Natural killer cell treated with Interleukin-12 subunit alpha and Interleukin-12 subunit beta and Interleukin-15 and Interleukin-18, amount 100 ng/mL, for 72 hours (primary cell): ENCODE results near the gene MVK. TPM values are rescaled to one million over a fixed set of nuclear protein-coding genes. Genes with fewer than 3 reads are reported as not detected.

Experiments
- ATAC-seq, 2 donors: fragments of 150-1000 bp; cut with Tn5 transposase in 1 of 2; sonication (Bioruptor Pico), chemical (Tn5 transposase) in 1 of 2; 2 replicates each; pipeline ENCODE4 v1.10.0; 2021
- DNase-seq: peaks from one replicate; pipeline ENCODE4 v3.0.0; 2022; ENCODE audit warnings: low spot score
- H3K27ac Mint-ChIP-seq, 2 donors: 1 replicate in 1 of 2; 2 replicates in 1 of 2; pipeline ENCODE4 v1.8.0; 2022; ENCODE audit warnings: mixed read lengths in 2 of 2, mild to moderate bottlenecking in 1 of 2, moderate library complexity in 1 of 2
- H3K27me3 Mint-ChIP-seq, 2 donors: 1 replicate in 1 of 2; 2 replicates in 1 of 2; pipeline ENCODE4 v1.8.0; 2022; ENCODE audit warnings: mixed read lengths in 2 of 2
- H3K36me3 Mint-ChIP-seq: one replicate; pipeline ENCODE4 v1.8.0; 2022; ENCODE audit warnings: mixed read lengths
- H3K4me1 Mint-ChIP-seq, 2 donors: 1 replicate in 1 of 2; 2 replicates in 1 of 2; pipeline ENCODE4 v1.8.0; 2022; ENCODE audit warnings: low read depth in 2 of 2, mixed read lengths in 2 of 2, mild to moderate bottlenecking in 1 of 2
- H3K4me3 Mint-ChIP-seq: one replicate; pipeline ENCODE4 v1.8.0; 2022; ENCODE audit warnings: mixed read lengths
- H3K9me3 Mint-ChIP-seq: 2 replicates; pipeline ENCODE4 v1.8.0; 2022; ENCODE audit warnings: mixed read lengths
- total RNA-seq, 2 donors: library from RNA; stranded (reverse); gene quantifications; one replicate each; pipeline ENCODE4 v1.2.3, GENCODE V29; 2022

Gene MVK
- total RNA-seq, 2 donors from 2014 or later = 23.1 to 27.5 TPM

DNA sequence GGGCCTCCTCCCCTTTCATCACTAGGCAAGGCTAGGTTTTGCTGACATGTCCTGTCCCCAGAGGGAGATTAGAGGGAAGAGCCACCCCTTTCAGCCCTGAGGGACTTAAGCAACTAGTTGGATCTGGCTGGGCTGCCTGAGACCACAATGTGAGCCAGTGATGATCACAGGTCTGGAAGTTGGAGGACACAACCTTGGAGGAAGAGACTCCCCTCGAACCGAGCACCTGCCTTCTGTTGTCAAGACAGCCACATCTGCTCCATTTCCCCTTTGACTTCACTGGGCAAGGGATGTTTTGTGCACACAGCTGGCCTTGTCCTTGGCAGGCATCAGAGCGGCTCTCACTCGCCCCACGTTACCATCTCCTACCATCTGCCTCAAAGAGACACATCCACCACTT is 31.4 kb downstream of the MVK start:
- Mint-ChIP-seq H3K4me1 (peaks cover 0 to 8% of the 10 kb centered on the region in 2 donors), H3K27ac (no peak overlapping the region), H3K36me3 (no peaks in the 10 kb centered on the region), H3K27me3 (peaks cover 0 to 11% of the 10 kb centered on the region in 2 donors), H3K9me3 (no peaks in the 10 kb centered on the region), H3K4me3 (no peak overlapping the region)
- no peak for DNase-seq
- no peak for ATAC-seq

DNA sequence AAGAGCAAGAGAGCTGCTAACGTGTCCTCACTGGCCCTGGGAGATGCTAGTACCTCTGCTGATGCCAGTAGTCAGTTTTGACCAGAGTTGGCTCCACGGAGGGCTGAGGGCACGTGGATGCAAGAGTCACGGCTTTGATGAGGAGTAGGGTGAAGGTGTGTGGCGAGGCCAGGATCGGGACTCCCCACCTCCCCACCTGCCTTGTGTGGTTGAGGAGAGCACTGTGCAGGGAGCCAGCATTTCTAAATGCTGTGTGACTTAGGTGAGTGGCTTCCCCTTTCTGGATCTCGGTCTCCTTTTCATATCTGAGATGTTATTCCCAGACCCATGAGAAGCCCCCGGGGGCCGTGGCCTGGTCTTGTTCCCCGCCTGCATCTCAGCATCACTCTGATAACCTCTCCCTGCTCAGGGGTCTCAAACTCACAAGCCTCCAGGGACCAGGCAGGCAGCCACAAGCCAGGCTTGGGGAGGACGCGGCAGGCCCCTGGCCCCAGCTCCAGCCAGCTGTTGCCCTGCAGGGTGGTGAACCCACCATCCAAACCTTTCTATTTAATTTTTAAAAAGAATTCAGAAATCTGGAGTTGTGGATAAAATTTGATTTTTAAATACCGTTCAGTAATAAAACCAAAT is 32.1 kb downstream of the MVK start:
- Mint-ChIP-seq H3K36me3 (no peaks in the 10 kb centered on the region), H3K27me3 (peaks cover 0 to 11% of the 10 kb centered on the region in 2 donors), H3K9me3 (no peaks in the 10 kb centered on the region), H3K4me3 (no peak overlapping the region), H3K27ac (no peak overlapping the region), H3K4me1 (peaks cover 0 to 8% of the 10 kb centered on the region in 2 donors)
- DNase-seq = no peak
- no peak for ATAC-seq

DNA sequence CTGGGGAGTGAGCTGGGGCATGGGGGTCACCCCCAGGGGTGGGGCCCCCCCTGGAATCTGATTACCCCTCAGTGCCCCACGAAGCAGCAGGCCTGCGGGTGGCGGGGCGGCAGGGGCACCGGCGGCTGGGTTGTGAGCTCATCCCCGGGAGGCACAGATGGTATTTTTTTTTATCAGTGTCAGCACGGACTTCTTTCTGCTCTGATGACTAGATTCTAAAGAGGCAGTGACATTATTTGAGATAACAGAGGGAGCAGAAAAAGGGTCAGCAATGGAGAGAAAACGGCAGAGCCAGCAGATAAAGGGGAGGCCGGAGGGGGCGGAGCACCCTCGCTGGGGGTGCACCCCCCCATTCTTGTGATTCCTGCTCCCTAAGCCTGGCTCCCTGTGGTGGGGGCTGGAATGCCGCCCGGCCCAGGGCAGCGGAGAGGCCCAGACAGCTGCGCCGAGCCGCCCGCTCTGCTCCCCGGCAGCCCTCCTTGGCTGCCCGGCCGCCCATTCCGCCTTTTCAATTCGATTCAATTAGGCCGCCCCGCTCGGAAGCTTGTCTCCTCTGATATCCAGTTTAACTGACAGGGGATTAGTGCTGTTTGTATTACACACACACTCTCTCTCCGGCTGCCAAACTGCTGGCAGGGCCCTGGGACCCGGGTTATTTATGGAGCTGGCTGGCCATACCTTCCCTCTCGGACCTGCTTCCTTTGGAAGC is 32.9 kb downstream of the MVK start:
- no peak for DNase-seq
- Mint-ChIP-seq H3K27me3 (peaks cover 0 to 11% of the 10 kb centered on the region in 2 donors), H3K27ac (no peak overlapping the region), H3K4me1 (peaks cover 0 to 8% of the 10 kb centered on the region in 2 donors), H3K36me3 (no peaks in the 10 kb centered on the region), H3K9me3 (no peaks in the 10 kb centered on the region), H3K4me3 (no peak overlapping the region)
- ATAC-seq = no peak

DNA sequence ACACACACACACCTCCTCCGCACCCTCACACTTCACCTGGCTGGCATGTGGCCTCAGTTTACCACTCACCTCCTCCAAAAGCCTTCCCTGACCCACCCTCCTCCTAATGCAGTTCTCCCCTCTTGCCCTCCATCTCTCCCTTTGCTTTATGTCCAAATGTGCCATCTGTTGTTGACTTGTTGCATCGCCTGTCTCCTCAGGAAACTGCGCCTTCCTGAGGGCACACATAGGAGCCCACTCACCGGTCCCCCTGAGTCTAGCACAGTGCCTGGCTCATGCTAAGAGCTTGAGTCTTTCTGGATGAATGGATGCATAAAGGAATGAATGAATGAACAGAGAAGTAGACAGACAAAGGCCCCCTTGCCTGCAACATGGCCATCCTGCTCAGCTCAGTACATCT is 34.0 kb downstream of the MVK start:
- Mint-ChIP-seq H3K27me3 (peaks cover 0 to 11% of the 10 kb centered on the region in 2 donors), H3K36me3 (no peaks in the 10 kb centered on the region), H3K4me3 (no peak overlapping the region), H3K9me3 (no peaks in the 10 kb centered on the region), H3K27ac (no peak overlapping the region), H3K4me1 (peaks cover 0 to 8% of the 10 kb centered on the region in 2 donors)
- no peak for DNase-seq
- no peak for ATAC-seq

DNA sequence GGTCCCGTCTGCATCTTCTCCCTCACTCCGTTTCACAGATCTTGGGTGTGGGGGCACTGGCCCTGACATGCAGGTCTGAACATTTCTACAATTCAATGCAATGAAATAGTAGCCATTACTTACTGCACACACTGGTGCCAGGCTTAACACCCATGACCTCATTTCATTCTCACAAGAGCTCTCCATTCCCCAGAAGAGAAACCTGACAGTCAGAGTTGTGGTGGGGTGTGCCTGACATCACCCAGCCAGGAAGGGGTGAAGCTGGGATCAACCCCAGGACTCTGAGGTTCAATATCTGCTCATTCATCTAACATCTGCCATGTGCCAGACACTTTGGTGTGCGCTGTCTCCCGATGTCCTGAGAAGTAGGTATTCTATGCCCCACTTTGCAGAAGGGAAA is 34.7 kb downstream of the MVK start:
- peaks cover 0 to 8% of the 10 kb centered on the region in 2 donors for H3K4me1 Mint-ChIP-seq
- no peaks in the 10 kb centered on the region for H3K9me3 Mint-ChIP-seq
- peaks cover 0 to 11% of the 10 kb centered on the region in 2 donors for H3K27me3 Mint-ChIP-seq
- no peak for DNase-seq
- no peak overlapping the region for H3K27ac Mint-ChIP-seq
- ATAC-seq = no peak
- no peak overlapping the region for H3K4me3 Mint-ChIP-seq
- no peaks in the 10 kb centered on the region for H3K36me3 Mint-ChIP-seq

DNA sequence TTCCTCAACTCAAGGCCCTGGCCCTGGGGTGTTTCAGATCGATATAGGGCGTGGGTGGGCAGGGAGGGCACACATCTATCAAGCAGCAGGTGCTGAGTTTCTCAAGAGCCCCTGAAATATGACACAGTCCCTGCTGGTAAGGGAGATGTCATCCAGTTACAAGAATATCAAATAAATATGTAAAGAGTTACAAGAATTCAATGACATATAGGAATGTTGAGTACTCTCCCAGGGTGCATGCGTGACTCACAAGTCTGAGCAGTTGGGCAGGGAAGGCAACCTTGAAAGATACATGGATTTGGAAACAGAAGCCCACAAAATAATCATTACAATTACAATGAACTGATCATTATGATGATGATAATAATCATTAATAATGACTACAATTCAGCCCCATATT is 35.2 kb downstream of the MVK start:
- no peak overlapping the region for H3K27ac Mint-ChIP-seq
- no peaks in the 10 kb centered on the region for H3K9me3 Mint-ChIP-seq
- H3K36me3 Mint-ChIP-seq = no peaks in the 10 kb centered on the region
- DNase-seq (no peak), ATAC-seq (no peak)
- H3K4me1 Mint-ChIP-seq = peaks cover 0 to 8% of the 10 kb centered on the region in 2 donors
- H3K4me3 Mint-ChIP-seq = no peak overlapping the region
- peaks cover 0 to 11% of the 10 kb centered on the region in 2 donors for H3K27me3 Mint-ChIP-seq

DNA sequence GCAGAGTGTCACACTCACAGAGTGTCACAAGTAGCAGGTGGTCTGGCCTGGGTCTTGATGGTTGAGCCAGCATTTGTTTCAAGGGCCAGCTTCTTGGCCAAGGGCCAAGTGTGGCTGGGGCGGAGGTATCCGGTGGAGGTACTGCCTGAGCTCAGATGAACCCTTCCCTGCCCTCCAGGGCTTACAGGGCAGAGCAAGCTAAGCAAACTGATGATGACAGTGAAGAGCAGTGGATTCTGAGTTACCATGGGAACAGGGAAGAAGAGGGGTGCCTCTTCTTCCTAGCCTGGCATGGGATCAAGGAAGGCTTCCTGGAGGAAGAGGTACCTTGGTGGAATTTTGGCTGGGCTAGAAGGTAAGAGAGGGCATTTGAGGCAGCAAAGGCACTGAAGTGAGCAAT is 35.7 kb downstream of the MVK start:
- no peaks in the 10 kb centered on the region for H3K36me3 Mint-ChIP-seq
- no peak overlapping the region for H3K27ac Mint-ChIP-seq
- H3K9me3 Mint-ChIP-seq = no peaks in the 10 kb centered on the region
- peaks cover 0 to 4% of the 10 kb centered on the region in 2 donors for H3K4me1 Mint-ChIP-seq
- no peak overlapping the region for H3K4me3 Mint-ChIP-seq
- no peak for ATAC-seq
- DNase-seq = no peak
- H3K27me3 Mint-ChIP-seq = peaks cover 0 to 11% of the 10 kb centered on the region in 2 donors

DNA sequence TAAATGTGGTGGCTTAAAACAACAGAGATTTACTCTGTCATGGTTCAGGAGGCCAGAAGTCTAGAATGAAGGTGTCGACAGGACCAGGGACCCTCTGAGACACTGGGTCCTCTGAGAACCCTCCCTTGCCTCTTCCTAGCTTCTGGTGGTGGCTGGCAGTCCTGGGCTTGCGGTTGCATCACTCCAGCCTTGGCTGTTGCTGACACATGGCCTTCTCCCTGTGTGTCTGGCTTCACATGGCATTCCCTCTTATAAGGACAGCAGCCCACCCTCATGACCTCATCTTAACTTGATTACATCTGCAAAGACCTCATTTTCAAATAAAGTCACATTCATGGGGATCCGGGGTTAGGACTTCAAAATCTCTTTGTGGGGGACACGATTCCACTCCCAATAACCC is 36.9 kb downstream of the MVK start:
- H3K36me3 Mint-ChIP-seq = no peaks in the 10 kb centered on the region
- peaks cover 0 to 20% of the 10 kb centered on the region in 2 donors for H3K27me3 Mint-ChIP-seq
- no peak overlapping the region for H3K27ac Mint-ChIP-seq
- H3K4me3 Mint-ChIP-seq = no peak overlapping the region
- H3K9me3 Mint-ChIP-seq = no peaks in the 10 kb centered on the region
- ATAC-seq (no peak), DNase-seq (no peak)
- H3K4me1 Mint-ChIP-seq = peaks cover 0 to 3% of the 10 kb centered on the region in 2 donors

DNA sequence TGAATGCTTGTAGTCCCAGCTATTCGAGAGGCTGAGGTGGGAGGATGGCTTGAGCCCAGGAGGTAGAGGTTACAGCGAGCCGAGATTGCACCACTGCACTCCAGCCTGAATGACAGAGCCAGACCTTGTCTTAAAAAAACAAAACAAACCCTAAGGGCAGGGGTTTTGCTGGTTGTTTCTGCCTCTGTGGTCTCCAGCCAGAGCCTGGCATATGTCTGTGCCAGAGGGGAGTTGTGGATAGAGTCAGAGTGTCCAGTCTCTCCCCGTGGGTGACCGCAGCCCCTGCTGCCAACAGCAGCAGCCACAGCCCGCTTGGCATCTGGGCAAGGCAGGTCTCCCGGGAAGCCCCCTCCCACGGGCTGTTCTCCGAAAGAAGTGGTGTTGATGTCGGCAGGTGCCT is 37.6 kb downstream of the MVK start:
- H3K36me3 Mint-ChIP-seq = no peaks in the 10 kb centered on the region
- ATAC-seq = no peak
- H3K4me3 Mint-ChIP-seq = no peak overlapping the region
- H3K27ac Mint-ChIP-seq = no peak overlapping the region
- H3K27me3 Mint-ChIP-seq = peaks cover 0 to 23% of the 10 kb centered on the region in 2 donors
- H3K9me3 Mint-ChIP-seq = no peaks in the 10 kb centered on the region
- no peak for DNase-seq
- peaks cover 0 to 3% of the 10 kb centered on the region in 2 donors for H3K4me1 Mint-ChIP-seq

DNA sequence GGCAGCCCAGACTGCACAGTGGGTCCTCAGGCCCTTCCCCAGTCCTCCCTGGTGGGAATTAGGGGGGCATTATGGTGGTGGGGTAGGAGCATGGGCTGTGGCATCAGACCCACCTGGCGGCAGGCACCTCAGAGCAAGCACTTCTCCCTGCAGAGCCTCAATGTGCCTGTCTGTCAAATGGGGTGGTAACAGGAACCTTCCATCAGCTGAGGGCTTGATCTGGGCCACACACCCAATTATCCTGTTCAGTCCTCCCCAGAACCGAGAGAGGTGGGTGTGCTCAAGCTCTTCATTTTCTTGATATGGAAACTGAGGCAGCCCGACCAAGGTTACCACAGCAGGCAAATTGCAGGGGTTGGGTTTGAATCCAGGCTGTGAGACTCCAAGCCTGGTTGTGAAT is 38.4 kb downstream of the MVK start:
- ATAC-seq (no peak), DNase-seq (no peak)
- Mint-ChIP-seq H3K4me3 (no peak overlapping the region), H3K36me3 (no peaks in the 10 kb centered on the region), H3K27me3 (peaks cover 0 to 26% of the 10 kb centered on the region in 2 donors), H3K9me3 (no peaks in the 10 kb centered on the region), H3K27ac (no peak overlapping the region), H3K4me1 (peaks cover 0 to 3% of the 10 kb centered on the region in 2 donors)

DNA sequence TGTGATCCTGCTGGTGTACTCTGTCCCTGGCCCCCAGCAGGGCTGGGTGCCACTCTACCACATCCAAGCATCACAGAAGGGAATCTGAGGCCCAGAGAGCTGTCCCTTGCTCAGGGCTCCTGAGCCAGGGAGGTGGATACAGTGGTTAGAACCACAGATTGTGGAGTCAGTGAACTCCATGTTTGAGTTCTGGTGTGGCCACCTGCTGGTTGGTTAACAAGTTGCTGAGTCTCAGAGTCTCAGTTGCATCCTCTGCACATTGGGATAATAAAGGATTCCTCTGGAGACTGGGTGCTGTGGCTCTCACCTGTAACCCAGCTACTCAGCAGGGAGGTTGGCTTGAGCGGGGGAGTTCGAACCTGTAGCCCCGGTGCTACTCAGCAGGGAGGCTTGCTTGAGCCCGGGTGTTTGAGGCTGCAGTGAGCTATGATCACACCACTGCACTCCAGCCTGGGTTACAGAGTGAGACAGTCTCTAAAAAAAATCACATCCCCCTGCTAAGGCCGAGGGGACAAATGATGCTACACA is 39.4 kb downstream of the MVK start:
- Mint-ChIP-seq H3K27me3 (peaks cover 0 to 22% of the 10 kb centered on the region in 2 donors), H3K9me3 (no peaks in the 10 kb centered on the region), H3K4me3 (no peak overlapping the region), H3K27ac (no peak overlapping the region), H3K4me1 (peaks cover 0 to 2% of the 10 kb centered on the region in 2 donors), H3K36me3 (no peaks in the 10 kb centered on the region)
- ATAC-seq (no peak), DNase-seq (no peak)

DNA sequence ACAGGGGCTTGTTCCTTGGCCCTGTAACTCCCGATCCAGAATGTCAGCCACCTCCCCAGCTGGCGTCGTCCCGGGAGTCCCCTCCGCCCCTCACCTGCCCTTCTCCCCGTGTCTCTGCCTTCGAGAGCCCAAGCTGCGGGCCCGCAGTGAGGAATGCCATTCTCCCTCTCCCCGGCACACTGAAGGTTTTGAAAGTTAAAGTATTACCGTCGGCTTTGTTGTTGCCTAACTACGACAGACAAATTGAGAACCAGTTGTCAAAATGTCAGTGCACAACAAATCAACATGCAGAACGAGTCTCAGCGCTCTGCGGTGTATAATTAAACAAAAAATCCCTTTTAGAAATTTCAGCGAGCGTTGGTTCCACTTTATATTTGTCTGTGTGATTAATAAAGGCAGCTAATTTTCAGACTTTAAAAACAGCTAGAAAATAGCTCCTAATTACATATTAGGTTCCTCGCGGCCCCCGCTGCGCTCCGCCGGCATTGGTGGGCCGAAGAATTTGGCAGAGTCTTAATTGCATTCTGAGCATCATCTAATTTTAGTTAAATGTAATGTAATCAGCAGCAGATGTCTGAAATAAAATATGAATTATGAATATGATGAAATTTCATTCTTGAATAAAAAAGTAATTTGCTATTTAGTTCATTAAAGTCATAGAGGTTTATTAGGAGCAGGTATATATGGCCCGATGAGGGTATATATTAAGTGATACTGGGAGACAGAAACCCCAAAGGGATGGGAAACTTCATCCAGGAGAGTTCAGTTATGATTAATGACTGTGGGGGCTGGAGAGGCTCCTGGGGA is 40.3 kb downstream of the MVK start:
- no peaks in the 10 kb centered on the region for H3K36me3 Mint-ChIP-seq
- no peak overlapping the region for H3K27ac Mint-ChIP-seq
- no peaks in the 10 kb centered on the region for H3K4me1 Mint-ChIP-seq
- DNase-seq (no peak), ATAC-seq (no peak)
- no peak overlapping the region for H3K4me3 Mint-ChIP-seq
- peaks cover 0 to 20% of the 10 kb centered on the region in 2 donors for H3K27me3 Mint-ChIP-seq
- H3K9me3 Mint-ChIP-seq = no peaks in the 10 kb centered on the region

DNA sequence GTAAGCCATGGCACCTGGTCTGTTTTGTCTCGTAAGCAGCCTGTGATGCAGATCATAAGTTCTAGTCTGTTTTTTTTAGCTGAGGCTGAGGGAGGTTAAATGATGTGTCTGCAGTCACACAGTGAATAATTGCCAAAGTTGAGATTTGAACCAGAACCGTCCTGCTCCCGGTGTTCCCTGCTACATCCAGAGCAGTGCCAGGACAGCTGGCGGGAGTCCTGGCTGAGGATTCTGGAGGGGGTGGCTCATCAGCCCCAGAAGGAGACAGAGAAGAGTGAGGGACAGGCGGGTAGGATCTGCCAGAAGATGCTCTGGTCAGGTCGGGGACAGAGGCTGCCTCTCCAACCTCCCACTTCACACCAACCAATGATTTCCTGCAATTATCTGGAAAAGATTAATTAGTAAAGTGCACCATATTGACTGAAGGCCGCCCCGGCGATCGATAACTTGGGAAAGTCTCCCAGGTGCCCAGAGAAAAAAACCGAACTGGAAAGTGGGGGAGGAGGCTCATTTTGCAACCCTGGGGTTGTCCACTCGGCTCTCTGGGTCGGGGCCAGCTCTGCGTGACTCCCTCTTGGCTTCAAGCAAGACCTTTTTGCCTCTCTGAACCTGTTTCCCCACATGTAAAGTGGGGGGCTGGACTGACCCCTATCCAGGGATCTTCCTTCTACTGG is 42.1 kb downstream of the MVK start:
- no peak for DNase-seq
- H3K27ac Mint-ChIP-seq = no peak overlapping the region
- H3K27me3 Mint-ChIP-seq = peaks cover 9 to 22% of the 10 kb centered on the region in 2 donors
- no peaks in the 10 kb centered on the region for H3K9me3 Mint-ChIP-seq
- no peaks in the 10 kb centered on the region for H3K36me3 Mint-ChIP-seq
- H3K4me3 Mint-ChIP-seq = no peak overlapping the region
- no peaks in the 10 kb centered on the region for H3K4me1 Mint-ChIP-seq
- ATAC-seq = no peak
